ENCODE data around the gene DNAJC15. TPM values are rescaled to one million over a fixed set of nuclear protein-coding genes. Genes with fewer than 3 reads are reported as not detected.

Gene DNAJC15
- total RNA-seq, 2 experiments from 2014 or later = 8.9 to 10.6 TPM

GRCh38 chr13:43111559-43112400, 88.4 kb downstream of the DNAJC15 start:
- ATAC-seq (no peak), DNase-seq (no peak)
- no peaks in the 10 kb centered on the region for H3K9me3 Mint-ChIP-seq
- ChIA-PET POLR2A (no interaction called here), CTCF (interaction anchor here (0.8 to 1.7 kb wide), 2 partner anchors 10 to 142 kb away, joined by 3 to 7 read pairs; no protein-coding TSS in a partner anchor)
- no peaks in the 10 kb centered on the region for H3K27me3 Mint-ChIP-seq
- H3K4me1 Mint-ChIP-seq (ENCODE audit: low read depth) = no peaks in the 10 kb centered on the region
- intact Hi-C loops (cut with micrococcal nuclease) = no loop called here
- H3K36me3 Mint-ChIP-seq (ENCODE audit: low read depth) = no peaks in the 10 kb centered on the region
- no peak overlapping the region for H3K27ac Mint-ChIP-seq
- no peak for TF ChIP-seq CTCF (IDR thresholded peaks at IDR 0.05)
- H3K4me3 Mint-ChIP-seq = no peak overlapping the region

GRCh38 chr13:43113603-43114002, 90.2 kb downstream of the DNAJC15 start:
- ChIA-PET CTCF (no interaction called here), POLR2A (no interaction called here)
- Mint-ChIP-seq H3K27ac (no peak overlapping the region), H3K9me3 (no peaks in the 10 kb centered on the region), H3K4me3 (no peak overlapping the region), H3K4me1 (ENCODE audit: low read depth) (no peaks in the 10 kb centered on the region), H3K27me3 (peaks cover 1% of the 10 kb centered on the region), H3K36me3 (ENCODE audit: low read depth) (no peaks in the 10 kb centered on the region)
- no peak for TF ChIP-seq CTCF (IDR thresholded peaks at IDR 0.05)
- intact Hi-C loops (cut with micrococcal nuclease) = no loop called here
- ATAC-seq (no peak), DNase-seq (no peak)

- Mint-ChIP-seq H3K4me3 (no peak overlapping the region), H3K27ac (no peak overlapping the region), H3K27me3 (peaks cover 1% of the 10 kb centered on the region), H3K36me3 (ENCODE audit: low read depth) (no peaks in the 10 kb centered on the region), H3K4me1 (ENCODE audit: low read depth) (no peaks in the 10 kb centered on the region), H3K9me3 (no peaks in the 10 kb centered on the region)
- ChIA-PET POLR2A (no interaction called here), CTCF (no interaction called here)
- intact Hi-C loops (cut with micrococcal nuclease) = no loop called here
- no peak for TF ChIP-seq CTCF (IDR thresholded peaks at IDR 0.05)
- DNase-seq (no peak), ATAC-seq (no peak)
These were observed 91.1 kb downstream of the DNAJC15 start for GRCh38 chr13:43114504-43114903.

- H3K27ac Mint-ChIP-seq = no peak overlapping the region
- no peaks in the 10 kb centered on the region for H3K36me3 Mint-ChIP-seq (ENCODE audit: low read depth)
- ChIA-PET POLR2A (no interaction called here), CTCF (no interaction called here)
- no peak overlapping the region for H3K4me3 Mint-ChIP-seq
- ATAC-seq = no peak
- intact Hi-C loops (cut with micrococcal nuclease) = no loop called here
- H3K9me3 Mint-ChIP-seq = no peaks in the 10 kb centered on the region
- no peaks in the 10 kb centered on the region for H3K4me1 Mint-ChIP-seq (ENCODE audit: low read depth)
- peaks cover 3% of the 10 kb centered on the region for H3K27me3 Mint-ChIP-seq
- DNase-seq = no peak
- TF ChIP-seq CTCF (IDR thresholded peaks at IDR 0.05) = no peak
These were observed 91.8 kb downstream of the DNAJC15 start for GRCh38 chr13:43115141-43115540.

GRCh38 chr13:43116242-43116641, 92.9 kb downstream of the DNAJC15 start:
- no peak for TF ChIP-seq CTCF (IDR thresholded peaks at IDR 0.05)
- Mint-ChIP-seq H3K9me3 (no peaks in the 10 kb centered on the region), H3K4me3 (no peak overlapping the region), H3K27ac (no peak overlapping the region), H3K27me3 (peaks cover 3% of the 10 kb centered on the region), H3K4me1 (ENCODE audit: low read depth) (no peaks in the 10 kb centered on the region), H3K36me3 (ENCODE audit: low read depth) (no peaks in the 10 kb centered on the region)
- intact Hi-C loops (cut with micrococcal nuclease) = no loop called here
- DNase-seq = no peak
- ChIA-PET POLR2A (no interaction called here), CTCF (no interaction called here)
- no peak for ATAC-seq

All from activated CD8-positive, alpha-beta T cell treated with anti-CD3 and anti-CD28 coated beads for 36 hours (primary cell).